ENCODE results near the gene MYH9. TPM values are rescaled to one million over a fixed set of nuclear protein-coding genes. Genes with fewer than 3 reads are reported as not detected.

Gene MYH9
- total RNA-seq, 4 donors from 2014 or later = 304 to 366 (median 322) TPM

DNA sequence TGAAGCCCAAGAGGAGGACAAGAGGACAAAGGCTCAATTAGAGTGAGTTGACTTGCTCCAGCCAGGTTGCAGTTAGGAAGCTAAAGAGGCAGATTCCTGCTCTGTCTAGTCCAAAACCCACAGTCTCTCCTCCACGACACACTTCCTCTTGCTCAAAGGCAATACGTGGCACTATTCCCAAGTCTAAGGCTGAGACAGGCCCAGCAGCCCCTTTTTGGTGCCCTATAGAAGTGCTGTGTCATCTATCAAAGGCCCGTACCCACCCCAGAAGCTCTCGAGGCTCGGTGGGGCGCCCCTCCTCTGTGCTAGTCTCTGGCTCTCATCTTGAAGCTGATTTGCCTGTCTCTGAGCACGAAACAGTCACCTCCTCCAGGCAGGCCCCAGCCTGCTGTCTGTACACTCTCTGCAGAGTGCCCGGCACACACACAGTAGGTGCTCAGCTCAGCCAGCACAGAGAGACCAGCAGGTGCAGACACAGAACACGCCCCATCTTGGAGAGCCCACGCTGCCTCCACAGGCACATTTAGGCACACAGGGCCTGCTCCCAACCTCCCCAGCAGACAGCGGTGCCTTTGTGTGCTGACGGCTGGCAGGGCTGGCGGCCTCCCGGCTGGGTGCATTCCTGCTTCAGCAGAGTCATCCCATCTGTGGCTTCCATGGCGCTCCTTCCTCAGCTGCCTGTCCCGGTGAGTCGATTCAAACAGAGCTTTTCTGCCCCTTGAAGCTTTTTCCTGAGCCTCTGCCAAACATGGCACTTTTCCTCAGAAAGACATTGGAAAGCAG is 52.8 kb downstream of the MYH9 start:
- peak overlapping the region; percentile 99 to 100 (median 100) for H3K27ac ChIP-seq
- peak; percentile 35 for ATAC-seq
- TF ChIP-seq EP300 (IDR thresholded peaks at IDR 0.05) = no peak
- peak; percentile 47 for TF ChIP-seq POLR2AphosphoS5 (IDR thresholded peaks at IDR 0.05)
- no peaks in the 10 kb centered on the region for H3K9me3 ChIP-seq
- no peak overlapping the region for H3K4me3 ChIP-seq
- H3K27me3 ChIP-seq = no peaks in the 10 kb centered on the region
- peaks cover 0 to 55% of the 10 kb centered on the region in 2 donors for H3K36me3 ChIP-seq
- peaks cover 52 to 100% (median 94%) of the 10 kb centered on the region in 3 donors for H3K4me1 ChIP-seq
- WGBS, 2 donors (ENCODE audit: low coverage in 1 of 2) = 0 to 36% methylated on average over 3 to 11 of the region's 17 CpGs

DNA sequence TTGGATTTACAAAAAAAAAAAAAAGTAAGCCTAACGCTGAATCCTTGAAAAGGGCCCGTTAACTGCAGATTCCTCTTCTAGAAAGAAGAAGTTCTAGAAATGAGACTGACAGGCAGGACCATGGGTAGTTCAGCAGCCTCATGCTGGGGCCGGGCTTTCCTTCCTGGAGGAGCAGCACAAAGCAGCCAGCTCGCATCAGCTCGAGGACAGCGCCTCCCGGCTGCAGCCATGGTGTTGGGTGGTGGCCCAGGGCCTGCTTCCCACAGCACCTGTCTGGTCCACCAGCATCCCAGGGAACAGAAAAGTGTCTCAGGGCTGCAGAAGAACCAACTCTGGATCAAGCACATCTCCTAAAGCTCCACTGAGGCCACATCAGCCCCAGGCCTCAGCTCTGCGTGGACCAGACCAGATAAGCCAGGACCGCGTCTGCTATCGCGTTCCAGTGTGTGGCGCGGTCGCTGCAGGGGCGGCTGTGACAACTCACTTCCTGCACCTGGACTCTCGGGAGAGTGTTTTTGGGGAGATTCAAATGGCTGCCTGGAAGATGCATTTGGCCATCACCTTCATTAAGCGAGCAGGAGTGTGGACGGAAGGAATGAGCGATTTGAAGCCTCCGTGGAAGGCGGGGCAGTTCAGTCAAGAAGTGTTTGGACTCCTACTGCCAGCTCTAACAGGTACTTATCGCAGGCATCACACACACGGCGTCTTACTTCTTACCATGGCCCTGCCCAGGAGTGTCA is 53.5 kb downstream of the MYH9 start:
- H3K4me3 ChIP-seq = no peak overlapping the region
- peaks cover 0 to 47% of the 10 kb centered on the region in 2 donors for H3K36me3 ChIP-seq
- H3K27me3 ChIP-seq = no peaks in the 10 kb centered on the region
- peaks cover 56 to 100% (median 92%) of the 10 kb centered on the region in 3 donors for H3K4me1 ChIP-seq
- TF ChIP-seq POLR2AphosphoS5 (IDR thresholded peaks at IDR 0.05) = peak; percentile 18
- TF ChIP-seq POLR2A (IDR thresholded peaks at IDR 0.05) = no peak
- TF ChIP-seq, protein P1, sequence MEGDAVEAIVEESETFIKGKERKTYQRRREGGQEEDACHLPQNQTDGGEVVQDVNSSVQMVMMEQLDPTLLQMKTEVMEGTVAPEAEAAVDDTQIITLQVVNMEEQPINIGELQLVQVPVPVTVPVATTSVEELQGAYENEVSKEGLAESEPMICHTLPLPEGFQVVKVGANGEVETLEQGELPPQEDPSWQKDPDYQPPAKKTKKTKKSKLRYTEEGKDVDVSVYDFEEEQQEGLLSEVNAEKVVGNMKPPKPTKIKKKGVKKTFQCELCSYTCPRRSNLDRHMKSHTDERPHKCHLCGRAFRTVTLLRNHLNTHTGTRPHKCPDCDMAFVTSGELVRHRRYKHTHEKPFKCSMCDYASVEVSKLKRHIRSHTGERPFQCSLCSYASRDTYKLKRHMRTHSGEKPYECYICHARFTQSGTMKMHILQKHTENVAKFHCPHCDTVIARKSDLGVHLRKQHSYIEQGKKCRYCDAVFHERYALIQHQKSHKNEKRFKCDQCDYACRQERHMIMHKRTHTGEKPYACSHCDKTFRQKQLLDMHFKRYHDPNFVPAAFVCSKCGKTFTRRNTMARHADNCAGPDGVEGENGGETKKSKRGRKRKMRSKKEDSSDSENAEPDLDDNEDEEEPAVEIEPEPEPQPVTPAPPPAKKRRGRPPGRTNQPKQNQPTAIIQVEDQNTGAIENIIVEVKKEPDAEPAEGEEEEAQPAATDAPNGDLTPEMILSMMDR (IDR thresholded peaks at IDR 0.05) = peak in 1 of 4 experiments; percentile 63
- H3K27ac ChIP-seq = peak overlapping the region; percentile 99 to 100 (median 100)
- 31% methylated on average over 8 of the region's 25 CpGs; no CpG with 5 or more reads in 1 of the 2 donors for WGBS, 2 donors (ENCODE audit: low coverage in 1 of 2)
- no peaks in the 10 kb centered on the region for H3K9me3 ChIP-seq
- no peak for ATAC-seq

DNA sequence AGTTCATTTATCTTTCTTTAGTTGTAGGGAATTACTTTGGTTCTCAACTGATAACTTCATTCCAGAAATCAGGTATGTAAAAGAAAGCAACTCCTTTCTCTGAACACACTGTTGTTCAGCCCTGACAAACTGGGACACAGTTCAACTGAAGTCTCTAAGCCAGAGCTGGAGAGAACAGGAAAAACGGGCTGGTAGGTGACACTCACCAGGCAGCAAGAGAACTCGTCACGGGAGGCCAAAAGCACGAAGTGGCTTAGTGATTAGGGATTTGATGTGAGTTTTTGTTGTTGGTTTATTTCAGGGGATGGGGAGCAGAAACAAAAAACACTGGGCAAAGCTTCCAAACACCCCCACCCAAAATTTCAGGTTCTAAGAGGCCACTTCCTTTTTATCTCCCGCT is 54.1 kb downstream of the MYH9 start:
- 19 to 36% methylated on average over 4 to 5 of the region's 5 CpGs for WGBS, 2 donors (ENCODE audit: low coverage in 1 of 2)
- no peak overlapping the region for H3K4me3 ChIP-seq

DNA sequence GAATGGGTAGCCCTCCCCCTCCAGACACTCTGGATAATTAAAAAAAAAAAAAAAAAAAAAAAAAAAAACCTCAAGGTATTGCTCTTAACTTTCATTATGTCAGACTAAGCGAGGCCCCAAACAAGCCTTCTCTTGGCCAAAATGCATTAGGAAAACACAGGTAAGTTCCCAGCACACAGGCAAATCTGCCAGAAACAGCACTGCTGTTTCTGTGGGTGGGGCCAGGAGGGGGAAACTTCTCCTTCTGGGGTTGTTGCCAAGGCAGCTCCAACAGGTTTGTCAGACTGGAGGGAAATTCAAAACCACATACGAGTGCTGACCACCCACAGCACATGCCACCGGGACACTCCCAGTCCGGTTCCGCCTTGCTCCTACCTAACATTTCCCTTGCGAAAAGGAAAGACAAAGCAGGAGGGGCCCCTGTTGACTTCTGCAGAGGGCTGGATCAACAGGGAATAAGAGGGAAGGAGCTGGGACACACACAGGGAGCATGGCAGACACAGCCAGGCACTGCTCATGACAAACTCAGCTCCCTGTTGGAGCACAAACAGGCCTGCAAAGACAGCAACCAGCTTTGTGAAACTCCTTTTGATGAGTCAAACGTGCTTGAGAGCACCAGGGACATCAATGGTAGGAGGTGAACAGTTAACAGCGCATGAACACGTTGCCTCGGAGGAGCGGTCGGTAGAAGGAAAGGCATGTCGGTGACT is 55.0 kb downstream of the MYH9 start:
- 18% methylated on average over 12 of the region's 13 CpGs; no CpG with 5 or more reads in 1 of the 2 donors for WGBS, 2 donors (ENCODE audit: low coverage in 1 of 2)
- H3K4me3 ChIP-seq = no peak overlapping the region

More for the DNA sequence above, 54.1 kb downstream of the MYH9 start:
- Histone ChIP-seq H3K36me3 (peaks cover 0 to 41% of the 10 kb centered on the region in 2 donors), H3K27me3 (no peaks in the 10 kb centered on the region), H3K27ac (peak overlapping the region; percentile 99 to 100 (median 100)), H3K9me3 (no peaks in the 10 kb centered on the region), H3K4me1 (peaks cover 56 to 100% (median 92%) of the 10 kb centered on the region in 3 donors)
- no peak for TF ChIP-seq EP300 (IDR thresholded peaks at IDR 0.05)
- TF ChIP-seq, protein P1 (IDR thresholded peaks at IDR 0.05) = no peak
- no peak for ATAC-seq

DNA sequence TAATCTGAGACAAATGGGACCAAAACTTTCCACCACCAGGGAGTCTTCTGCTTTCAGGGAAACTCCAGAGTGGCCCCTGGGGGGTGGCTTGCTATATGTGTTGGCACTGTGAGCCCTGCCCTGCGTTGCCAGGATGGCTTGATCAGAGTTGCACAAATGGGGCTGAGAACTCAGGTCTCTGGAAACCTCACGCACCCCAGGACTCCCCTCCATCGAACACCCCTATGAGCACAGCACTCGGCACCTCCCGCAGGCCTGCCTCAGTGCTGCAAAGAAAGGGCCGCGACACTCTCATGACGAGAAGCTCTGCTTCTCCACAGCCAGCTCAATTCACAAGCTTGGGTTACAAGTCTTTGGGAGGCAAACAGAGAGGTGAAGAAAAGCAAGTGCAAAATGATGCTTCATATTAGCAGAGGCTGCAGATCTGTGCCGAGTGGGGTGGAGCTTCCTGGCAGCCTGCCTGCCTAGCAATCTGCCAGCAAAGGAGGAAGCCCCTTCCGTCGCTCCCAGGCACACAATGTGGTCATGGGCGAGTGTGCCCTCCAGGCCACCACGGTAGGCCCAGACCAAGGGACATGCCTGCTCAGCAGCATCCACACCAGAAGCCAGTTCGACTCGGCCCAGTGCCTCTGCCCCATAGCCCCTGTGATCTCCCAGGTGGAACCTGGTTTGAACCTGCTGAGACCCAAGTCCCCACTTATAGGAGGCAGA is 55.7 kb downstream of the MYH9 start:
- peaks cover 0 to 33% of the 10 kb centered on the region in 2 donors for H3K36me3 ChIP-seq
- H3K27me3 ChIP-seq = no peaks in the 10 kb centered on the region
- H3K27ac ChIP-seq = peak overlapping the region; percentile 99 to 100 (median 100)
- ATAC-seq = no peak
- no peak for TF ChIP-seq POLR2A (IDR thresholded peaks at IDR 0.05)
- TF ChIP-seq EP300 (IDR thresholded peaks at IDR 0.05) = no peak
- TF ChIP-seq, protein P1 (IDR thresholded peaks at IDR 0.05) = peak in 1 of 4 experiments; percentile 19
- TF ChIP-seq POLR2AphosphoS5 (IDR thresholded peaks at IDR 0.05) = peak; percentile 56
- peaks cover 53 to 100% (median 91%) of the 10 kb centered on the region in 3 donors for H3K4me1 ChIP-seq
- H3K9me3 ChIP-seq = no peaks in the 10 kb centered on the region
- peak overlapping the region in 1 of 2 donors; percentile 7 for H3K4me3 ChIP-seq
- 0% methylated on average over 4 of the region's 15 CpGs for WGBS, 2 donors (ENCODE audit: low coverage in 1 of 2)

More for the DNA sequence above, 55.0 kb downstream of the MYH9 start:
- Histone ChIP-seq H3K9me3 (no peaks in the 10 kb centered on the region), H3K27me3 (no peaks in the 10 kb centered on the region), H3K36me3 (peaks cover 0 to 33% of the 10 kb centered on the region in 2 donors), H3K27ac (peak overlapping the region; percentile 99 to 100 (median 100)), H3K4me1 (peaks cover 55 to 100% (median 90%) of the 10 kb centered on the region in 3 donors)
- ATAC-seq = no peak
- TF ChIP-seq POLR2AphosphoS5 (IDR thresholded peaks at IDR 0.05) (peak; percentile 73), POLR2A (IDR thresholded peaks at IDR 0.05) (no peak)
